Measurements from ENCODE around the gene DOCK10.
"Not testable (repeated sequence)": the region's sequence is repeated elsewhere in the genome, so short reads cannot be mapped to it uniquely, and the experiment has no call there.

DOCK10 gene

DNA sequence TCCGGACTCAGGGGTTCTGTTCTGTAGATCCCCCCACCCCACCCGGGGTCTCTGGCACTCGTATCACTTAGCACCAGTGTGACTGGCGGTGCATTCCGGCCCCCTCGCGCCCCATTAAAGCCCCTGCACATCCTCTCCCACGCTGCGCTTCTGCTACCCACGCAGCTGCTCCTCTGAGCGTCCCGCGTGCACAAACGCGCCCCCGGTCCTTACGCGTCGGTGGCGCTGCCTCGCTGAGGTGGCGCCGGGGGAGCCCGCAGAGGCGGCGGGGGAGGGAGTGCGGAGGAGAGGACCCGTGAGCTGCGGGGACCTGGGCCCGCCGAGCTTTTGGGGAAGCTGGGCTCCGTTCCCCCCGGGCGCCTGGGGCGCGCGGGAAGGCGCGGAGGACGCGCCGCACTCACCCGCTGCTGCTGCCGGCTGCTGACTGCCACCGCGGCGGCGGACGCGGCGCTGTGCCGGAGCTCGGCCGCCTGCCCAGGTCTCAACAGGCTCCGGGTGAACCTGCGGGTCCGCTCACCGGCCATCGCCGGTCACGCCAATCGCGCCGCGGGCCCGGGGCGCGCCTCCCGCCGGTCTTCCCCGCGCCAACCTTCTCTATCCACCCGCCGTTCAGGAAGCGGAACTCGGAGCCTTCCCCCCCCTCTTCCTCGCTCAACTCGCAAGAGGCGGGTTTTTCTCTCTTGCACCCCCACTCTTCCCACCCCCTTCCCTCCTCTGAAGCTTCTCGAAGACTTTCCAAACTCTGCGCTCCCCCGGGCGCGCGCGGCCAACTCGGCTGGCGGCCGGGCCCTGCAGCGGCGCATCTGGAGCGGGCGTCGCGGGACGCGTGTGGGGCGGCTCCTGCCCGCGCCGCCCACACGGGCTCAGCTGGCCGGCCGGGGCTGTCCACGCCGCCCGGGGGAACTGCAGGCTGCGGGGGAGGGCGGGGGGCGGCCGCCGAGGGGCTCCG lies at the start of gene DOCK10:
TSS of gene DOCK10 (minus strand) at position 618 of the 949 bp plus-strand sequence. CDS start at position 524, 94 bp downstream.
- DNase-seq (ENCODE audit: low spot score), result peak; percentile 7

DNA sequence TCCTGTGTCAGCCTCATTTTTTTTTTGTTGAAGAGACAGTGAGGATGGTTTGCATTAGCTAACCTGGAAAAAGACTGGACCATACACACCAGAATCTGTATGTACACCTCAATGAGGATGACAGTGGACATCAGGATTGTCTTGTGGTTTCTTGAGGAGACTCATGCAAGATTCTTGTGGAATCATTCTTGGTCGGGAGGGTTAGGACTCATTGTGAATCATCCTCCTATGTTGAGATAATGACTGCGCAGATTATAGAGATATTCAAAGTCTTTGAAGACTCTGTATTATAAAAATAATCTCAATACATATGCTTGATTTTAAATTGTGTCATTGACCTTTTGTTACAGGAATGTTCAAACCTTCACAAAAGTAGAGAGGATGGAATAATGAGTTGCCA lies 49.1 kb upstream of the DOCK10 start:
- DNase-seq (ENCODE audit: low spot score), result no peak

DNA sequence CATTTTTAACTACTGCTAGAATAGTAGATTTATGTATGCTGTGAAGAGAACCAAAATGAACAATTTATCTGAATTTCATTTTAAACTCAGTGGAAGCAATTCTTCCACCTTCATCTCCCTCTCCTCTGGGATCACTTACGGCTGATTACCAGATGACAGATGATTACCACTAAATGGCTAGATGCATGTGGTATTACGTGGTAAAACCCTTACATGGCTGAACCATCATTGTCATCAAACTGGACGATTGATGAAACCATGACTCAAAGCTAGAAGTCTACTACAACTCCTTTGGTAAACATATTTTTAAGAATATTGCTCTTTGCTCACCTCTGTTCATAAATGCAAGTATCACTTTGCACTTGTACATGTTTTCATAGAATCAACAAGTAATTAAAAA lies 48.5 kb upstream of the DOCK10 start:
- DNase-seq (ENCODE audit: low spot score), result no peak

DNA sequence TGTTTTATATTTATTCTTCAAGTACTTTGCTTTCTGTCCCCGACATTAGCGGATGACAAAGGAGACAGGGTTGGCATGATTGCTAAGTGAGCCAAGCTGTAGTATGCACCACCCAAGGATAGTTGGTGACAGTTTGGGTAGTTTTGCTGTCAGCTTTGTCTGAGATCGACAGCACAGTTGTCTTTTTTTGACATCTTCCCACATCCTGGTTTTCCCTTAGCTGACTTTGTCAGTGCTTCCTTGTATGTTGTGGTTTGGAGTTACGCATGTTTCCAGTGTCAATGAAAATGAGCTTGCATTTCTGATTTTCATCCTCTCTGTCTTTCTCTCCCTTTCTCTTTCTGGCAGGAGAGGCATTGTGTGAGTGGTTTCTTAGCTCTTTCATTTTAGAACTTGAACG lies 44.6 kb upstream of the DOCK10 start:
- DNase-seq (ENCODE audit: low spot score), result no peak

DNA sequence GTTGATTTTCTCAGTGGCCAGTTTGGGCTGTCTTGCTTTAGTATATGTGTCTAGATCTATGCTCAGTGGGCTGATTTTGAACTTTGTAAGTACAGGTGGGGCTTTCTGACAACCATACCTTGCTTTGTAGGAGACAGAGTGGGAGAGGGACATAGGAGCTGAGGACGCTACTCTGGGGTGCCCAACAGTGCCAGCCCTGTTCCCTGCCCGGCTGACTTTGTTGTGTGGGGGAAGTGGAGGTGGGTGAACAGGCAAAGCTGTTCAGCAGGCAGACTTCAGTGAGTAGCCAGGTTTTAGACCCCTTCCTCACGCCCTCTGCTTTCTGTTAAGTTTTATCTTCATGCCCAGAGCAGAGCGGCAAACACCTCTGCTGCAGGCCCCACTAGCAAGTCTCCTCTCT lies 44.2 kb upstream of the DOCK10 start:
- DNase-seq (ENCODE audit: low spot score), result no peak

DNA sequence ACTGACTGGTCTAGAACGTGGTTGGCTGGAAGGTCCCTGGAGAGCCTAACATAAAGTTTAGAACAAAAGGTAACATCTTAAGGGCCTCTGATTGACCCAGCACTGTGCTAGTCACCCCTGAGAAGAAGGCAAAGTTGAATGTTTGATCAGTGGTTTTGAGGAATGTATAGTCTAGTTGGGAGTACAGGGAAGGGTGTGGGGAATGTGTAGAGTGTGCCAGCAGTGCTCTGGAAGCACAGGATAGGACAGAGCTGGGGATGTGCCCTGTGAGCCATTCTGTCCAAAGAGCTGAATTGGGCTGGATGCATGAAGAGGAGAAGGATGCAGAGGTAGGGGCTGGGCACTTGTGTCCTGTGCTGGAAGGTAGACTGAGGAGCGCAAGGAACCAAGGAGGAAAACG lies 41.0 kb upstream of the DOCK10 start:
- DNase-seq (ENCODE audit: low spot score), result no peak

DNA sequence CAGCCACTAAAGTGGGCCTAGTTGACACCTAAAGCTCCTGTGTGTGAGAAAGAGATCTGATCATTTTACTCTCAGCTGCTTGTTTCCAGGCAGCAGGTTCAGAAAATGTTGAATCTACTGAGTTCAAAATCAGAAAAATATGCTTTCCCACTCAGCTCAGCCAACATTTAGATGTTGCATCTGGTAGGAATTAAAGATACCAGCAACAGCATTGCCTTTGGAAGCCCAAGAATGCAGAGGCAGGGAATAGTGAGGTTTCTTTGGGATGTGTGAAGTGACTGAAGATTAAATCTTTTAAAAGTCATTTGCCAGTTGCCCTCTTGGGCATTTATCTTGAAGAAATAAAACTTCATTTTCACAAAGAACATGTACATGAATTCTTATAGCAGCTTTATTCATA lies 33.9 kb upstream of the DOCK10 start:
- no peak for DNase-seq (ENCODE audit: low spot score)

DNA sequence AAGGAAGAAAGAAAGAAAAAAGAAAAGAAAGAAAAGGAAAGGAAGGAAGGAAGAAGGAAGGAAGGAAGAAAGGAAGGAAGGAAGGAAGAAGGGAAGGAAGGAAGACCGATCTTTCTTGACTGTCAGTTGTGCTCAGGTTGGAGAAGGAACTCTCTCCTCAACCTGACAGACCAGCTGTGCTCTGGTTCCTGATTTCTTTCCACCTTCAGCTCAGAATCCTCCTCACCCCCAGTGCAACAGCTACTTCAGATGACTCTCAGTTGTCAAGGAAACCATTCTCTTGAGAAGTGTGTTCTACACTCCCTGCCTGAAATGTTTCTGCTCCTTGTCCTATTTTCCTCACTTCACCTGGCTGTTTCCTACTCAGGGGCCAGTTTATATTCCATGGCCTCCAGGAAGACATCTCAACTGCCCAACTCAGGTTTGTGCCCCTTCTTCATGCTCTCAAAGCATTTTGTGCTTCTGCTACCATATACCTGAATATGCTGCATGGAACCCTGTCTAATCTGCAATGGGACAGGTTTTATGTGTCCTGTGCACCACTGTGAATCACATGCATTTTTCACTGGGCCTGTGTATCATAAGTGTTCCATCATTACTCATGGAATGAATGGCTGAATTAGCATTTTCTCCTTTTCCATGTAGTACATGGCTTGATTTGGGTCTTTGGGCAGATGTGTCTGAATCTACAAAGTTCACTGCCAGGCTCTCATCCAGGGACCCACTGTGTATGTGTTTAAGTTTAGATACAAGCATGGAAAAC lies 32.8 kb upstream of the DOCK10 start:
- DNase-seq (ENCODE audit: low spot score), result no peak

DNA sequence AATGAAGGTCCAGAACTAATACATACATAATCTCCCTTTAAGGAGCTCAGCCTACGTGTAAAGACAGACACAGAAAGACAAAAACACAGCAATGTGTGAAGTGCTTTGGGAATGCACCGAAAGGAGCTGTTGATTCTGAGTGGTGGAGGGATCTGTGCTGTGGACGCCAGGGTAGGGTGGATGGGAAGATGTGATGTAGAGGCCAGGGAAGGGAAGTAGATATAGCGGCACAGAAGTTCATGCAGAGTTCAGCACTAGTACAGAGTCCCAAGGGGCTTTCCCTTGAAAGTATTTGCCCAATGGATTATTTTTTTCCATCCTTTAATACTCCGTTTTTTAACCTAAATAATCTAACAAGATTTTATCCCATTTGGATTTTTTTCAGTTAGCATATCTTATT lies 32.1 kb upstream of the DOCK10 start:
- no peak for DNase-seq (ENCODE audit: low spot score)

DNA sequence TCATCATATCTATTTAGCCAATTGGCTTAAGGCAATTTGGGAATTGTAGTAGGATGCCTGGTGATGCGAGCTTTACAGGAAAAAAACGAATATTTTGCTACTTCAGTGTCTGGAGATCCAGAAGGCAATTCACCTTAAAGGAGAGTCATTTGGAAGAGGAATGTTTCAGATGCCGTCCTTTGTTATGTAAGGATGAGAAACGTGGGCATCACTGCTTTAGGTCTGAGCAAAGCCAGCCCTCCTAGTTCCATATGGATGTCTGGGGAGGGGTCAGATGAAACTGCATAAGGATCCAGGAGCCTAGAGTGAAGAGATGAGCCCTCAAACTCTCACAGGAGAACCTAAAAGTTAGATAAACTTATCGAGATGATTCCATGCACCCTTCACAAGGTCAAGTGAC lies 30.9 kb upstream of the DOCK10 start:
- no peak for DNase-seq (ENCODE audit: low spot score)

DNA sequence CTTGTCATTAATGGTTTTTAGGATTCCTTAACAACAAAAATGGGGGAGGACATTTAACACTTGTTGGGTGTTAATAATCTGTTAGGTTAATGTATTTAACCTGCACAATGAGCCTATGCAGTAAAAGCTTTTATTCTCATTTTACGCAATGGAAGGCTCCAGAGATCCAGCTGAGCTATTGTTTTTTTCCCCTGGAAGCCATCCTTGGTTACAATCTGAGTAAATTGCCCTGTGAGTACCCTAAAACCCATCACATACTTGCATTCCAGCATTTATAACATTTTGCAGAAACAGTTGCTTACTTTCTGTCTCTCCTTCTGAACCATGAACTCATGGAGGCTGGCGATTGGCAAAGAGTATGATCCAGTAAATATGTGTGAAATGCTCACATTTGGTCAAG lies 30.2 kb upstream of the DOCK10 start:
- no peak for DNase-seq (ENCODE audit: low spot score)

DNA sequence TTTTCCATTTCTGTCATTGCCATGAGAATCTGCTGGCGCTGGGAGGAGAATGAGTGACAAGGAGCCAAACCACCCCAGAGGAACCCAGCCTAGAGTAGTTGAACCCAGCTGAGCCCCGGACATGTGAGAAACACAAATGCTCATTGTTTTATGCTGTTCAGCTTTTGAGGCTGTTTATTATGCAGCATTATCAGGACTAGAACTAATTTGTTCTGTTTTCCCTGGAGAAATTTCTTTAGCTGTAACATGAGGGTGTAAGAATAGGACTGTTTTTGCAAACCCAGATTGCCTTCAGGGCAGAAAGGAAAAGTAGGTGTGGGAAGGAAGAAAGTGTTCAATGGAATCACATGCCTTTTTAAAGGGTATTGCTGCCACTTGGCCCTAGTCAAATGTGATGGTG lies 28.5 kb upstream of the DOCK10 start:
- DNase-seq (ENCODE audit: low spot score), result no peak

DNA sequence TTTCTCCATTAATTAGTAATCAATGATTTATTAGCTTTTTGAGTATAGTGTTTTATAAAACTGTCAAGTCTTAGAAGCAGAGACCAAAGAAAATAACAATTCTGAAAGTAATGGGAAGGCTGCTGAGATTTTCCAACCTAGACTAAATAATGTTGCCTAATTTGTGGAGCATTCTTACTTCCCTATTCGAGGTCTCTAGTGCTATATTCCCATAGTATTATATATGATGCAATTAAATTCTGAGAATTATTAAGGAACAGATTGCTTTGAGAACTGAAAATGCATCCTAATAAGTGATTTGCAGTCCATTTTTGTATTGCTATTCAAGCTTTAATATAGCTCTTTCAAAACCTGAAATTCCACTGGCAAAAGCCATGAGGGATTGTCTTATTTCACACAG lies 27.7 kb upstream of the DOCK10 start:
- no peak for DNase-seq (ENCODE audit: low spot score)

DNA sequence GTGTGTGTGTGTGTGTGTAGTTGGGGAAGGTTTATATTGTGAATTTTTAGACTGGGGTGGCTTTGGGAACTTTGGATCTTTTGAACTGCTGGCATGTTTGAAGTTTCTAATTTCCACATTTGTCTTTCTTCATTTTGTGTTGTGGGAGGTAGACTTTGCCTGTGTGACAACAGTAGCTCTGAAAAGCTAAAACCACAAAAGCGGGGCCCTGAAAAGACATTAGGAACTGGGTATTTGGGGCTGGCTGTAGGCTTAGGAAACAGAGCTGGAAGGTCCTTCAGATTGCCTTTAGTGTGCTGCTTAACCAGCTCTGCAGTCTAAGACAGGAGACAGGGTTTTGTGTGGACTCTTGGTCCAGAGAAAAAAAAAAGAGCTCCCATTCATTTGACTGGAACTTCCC lies 27.2 kb upstream of the DOCK10 start:
- no peak for DNase-seq (ENCODE audit: low spot score)

DNA sequence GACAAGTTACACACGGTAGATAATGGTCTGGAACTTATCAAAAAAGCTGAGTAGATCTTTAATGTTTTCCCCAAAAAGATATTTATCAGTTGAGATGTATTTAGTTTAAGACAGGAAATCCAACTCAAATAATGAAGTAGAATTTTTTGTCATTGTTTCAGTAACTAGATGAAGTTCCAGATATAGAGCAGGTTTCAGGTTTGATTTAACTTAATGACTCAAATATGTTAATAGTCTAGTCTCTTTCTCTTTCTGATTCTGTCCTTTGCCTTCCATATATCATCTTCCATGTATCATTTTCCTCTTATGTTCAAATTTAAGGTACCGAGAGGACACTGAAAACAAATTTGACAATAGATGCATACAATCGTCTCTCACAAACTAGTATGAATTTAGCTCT lies 23.6 kb upstream of the DOCK10 start:
- DNase-seq (ENCODE audit: low spot score), result no peak

DNA sequence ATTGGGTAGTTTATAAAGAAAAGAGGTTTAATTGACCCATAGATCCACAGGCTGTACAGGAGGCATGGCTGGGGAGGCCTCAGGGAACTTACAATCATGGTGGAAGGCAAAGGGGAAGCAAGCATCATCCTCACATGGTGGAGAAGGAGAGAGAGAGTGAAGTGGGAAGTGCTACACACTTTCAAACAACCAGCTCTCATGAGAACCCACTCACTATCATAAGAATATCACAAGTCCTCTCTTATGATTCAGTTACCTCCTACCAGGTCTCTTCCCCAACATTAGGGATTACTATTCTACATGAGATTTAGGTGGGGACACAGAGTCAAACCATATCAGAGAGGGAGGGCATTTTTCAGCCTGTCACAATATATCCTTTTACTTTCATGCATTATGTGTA lies 22.7 kb upstream of the DOCK10 start:
- DNase-seq (ENCODE audit: low spot score), result no peak

DNA sequence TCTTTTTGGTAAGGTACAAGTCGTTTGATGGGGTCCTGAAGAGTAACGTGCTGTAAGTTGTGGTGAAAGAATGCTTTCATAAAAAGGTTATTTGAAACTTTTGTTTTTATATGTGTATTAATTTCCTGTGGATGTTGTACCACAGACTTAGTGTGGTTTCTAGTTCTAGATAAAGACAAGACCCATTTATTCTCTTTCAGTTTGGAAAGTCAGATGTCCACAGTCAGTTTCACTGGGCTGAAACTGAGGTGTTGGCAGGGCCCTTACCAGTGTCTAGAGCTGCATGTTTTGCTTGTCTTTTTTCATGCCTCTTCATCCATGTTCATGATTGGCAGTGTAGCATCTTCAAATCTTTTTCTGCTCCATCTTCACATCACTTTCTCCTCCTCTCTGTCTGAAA lies 22.1 kb upstream of the DOCK10 start:
- DNase-seq (ENCODE audit: low spot score), result no peak

DNA sequence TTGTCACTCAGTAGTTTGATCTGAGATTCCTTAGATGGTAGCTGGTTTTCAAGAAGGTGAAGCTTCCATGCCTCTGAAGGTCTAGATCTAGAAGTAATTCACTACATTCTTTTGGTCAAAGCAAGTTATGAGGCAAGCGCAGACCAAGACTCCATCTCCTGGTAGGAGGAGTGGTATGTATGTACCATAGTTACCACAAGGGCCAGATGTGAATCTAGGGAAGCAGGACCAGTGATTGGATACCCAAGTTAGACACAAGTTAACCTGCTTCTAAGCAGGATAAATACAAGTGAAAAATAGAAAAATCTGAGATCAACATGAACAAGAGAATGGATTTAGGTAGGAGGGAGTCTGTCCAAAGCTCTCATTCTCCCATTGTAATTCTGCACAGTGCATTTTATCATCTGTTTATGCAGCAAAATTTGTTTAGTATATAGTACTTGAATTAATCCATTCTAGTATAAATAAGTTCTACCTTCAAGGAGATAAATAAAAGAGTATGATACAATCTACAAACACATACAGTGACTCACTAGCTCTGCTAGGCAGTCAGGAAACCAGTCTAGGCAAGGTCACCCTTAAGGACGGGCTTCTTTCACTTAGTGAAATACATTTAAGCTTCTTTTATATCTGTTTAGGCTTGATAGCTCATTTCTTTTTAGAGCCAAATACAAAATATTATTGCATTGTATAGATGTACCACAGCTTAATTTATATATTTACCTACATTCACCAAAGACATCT lies 14.2 kb upstream of the DOCK10 start:
- no peak for DNase-seq (ENCODE audit: low spot score)

DNA sequence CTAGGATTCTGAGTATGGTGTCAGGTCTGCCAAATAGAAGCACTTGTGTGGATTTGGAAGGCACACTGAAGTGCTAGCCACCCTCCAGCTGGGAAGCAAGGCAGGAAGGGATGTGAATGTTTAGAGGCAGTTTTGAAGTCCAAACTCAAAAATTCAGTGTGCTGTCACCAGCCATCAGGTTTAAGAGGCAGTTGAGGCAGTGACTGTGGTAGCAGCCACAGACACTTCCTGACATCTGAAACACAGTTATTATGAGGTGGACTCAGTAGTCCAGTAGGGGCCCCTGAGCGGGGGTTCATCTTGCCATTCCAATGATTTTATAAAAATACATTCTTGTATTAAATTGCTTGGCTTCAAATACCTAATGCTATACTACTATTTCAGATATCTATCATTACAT lies 13.4 kb upstream of the DOCK10 start:
- DNase-seq (ENCODE audit: low spot score), result no peak

DNA sequence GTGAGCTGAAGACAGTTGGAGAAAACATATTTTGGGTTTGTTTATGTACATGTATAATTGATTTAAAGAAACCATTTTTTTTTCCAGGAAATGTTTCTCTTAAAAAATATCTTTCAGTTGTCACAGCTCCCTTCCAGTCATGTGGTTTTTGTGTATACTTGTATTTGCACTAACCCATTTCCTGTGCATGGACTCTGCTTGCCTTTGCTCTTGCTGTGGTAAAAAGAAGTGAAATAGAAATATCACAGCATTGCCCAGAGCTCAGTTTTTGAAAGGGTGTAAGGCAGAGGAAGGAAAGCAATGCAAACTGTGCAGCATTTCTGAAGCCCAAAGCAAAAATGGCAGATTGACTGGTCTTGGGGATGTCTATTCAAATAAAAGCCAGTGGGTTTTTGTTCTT lies 10.4 kb upstream of the DOCK10 start:
- DNase-seq (ENCODE audit: low spot score), result no peak

DNA sequence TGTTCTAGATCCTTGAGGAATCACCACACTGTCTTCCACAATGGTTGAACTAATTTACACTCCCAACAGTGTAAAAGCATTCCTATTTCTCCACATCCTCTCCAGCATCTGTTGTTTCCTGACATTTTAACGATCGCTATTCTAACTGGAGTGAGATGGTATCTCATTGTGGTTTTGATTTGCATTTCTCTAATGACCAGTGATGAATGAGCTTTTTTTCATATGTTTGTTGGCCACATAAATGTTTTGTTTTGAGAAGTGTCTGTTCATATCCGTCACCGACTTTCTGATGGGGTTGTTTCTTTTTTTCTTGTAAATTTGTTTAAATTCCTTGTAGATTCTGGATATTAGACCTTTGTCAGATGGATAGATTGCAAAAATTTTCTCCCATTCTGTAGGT lies 5.2 kb upstream of the DOCK10 start:
- DNase-seq (ENCODE audit: low spot score), result not testable (repeated sequence)

DNA sequence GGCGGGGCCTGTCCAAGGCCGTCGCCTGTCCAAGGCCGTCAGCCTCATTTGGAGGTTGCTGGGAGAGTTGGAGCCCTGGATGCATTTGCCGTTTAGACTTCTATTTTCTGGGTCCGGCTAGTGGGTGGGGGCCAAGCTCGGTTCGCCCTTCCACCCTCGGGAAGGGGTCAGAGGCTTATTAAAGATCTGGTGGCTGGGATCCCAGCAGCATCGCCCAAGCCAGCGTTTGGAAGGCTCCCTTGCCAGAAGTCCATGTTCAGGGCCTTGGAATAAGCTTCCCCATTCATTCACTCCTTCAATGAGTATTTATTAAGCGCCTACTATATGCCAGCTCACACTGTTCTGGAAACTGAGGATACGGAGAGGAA lies 516 bp upstream of the DOCK10 start:
- no peak for DNase-seq (ENCODE audit: low spot score)

Data from kidney capillary endothelial cell (primary cell).